ENCODE results near the gene IFNA21. TPM values are rescaled to one million over a fixed set of nuclear protein-coding genes. Genes with fewer than 3 reads are reported as not detected.

IFNA21 gene
- total and polyA plus RNA-seq, 2 of the 4 experiments (the other 2 are of a cell fraction) = not detected

DNA sequence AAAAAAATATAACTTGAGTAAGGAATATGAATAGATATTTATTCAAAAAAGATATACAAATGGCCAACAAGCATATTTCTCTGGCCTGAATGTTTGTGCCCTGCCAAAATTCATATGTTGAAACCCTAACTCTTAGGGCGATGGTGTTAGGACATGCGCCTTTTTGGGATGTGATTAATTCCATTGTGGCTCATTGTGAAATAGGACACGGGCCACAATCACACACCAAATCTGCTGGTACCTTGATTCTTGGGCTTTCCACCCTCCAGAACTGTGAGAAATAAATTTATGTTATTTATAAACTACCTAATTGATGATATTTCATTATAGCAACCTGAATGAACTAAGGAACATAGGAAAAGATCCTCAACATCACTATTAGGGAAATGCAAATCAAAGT is 5.7 kb upstream of the IFNA21 start:
- no peak for ATAC-seq (ENCODE audit: low read depth)
- no peak overlapping the region for H2AK9ac ChIP-seq (replicated peaks; ENCODE audit: low read depth, low read length, poor library complexity)
- H3K4ac ChIP-seq (ENCODE audit: low read depth, low read length) = no peak overlapping the region
- TF ChIP-seq RAD21 (IDR thresholded peaks at IDR 0.05; ENCODE audit: low read length) = no peak
- TF ChIP-seq SMC3 (IDR thresholded peaks at IDR 0.05; ENCODE audit: low read depth, low read length) = no peak
- no peak for TF ChIP-seq MAZ (IDR thresholded peaks at IDR 0.05; ENCODE audit: borderline replicate concordance, low read depth, low read length)
- no peak for TF ChIP-seq RFX5 (IDR thresholded peaks at IDR 0.05; ENCODE audit: low read depth, low read length)
- no peak for TF ChIP-seq MAFK (IDR thresholded peaks at IDR 0.05; ENCODE audit: low read depth, low read length)
- TF ChIP-seq RCOR1 (IDR thresholded peaks at IDR 0.05; ENCODE audit: insufficient replicate concordance, low read length) = no peak
- TF ChIP-seq, protein P1, sequence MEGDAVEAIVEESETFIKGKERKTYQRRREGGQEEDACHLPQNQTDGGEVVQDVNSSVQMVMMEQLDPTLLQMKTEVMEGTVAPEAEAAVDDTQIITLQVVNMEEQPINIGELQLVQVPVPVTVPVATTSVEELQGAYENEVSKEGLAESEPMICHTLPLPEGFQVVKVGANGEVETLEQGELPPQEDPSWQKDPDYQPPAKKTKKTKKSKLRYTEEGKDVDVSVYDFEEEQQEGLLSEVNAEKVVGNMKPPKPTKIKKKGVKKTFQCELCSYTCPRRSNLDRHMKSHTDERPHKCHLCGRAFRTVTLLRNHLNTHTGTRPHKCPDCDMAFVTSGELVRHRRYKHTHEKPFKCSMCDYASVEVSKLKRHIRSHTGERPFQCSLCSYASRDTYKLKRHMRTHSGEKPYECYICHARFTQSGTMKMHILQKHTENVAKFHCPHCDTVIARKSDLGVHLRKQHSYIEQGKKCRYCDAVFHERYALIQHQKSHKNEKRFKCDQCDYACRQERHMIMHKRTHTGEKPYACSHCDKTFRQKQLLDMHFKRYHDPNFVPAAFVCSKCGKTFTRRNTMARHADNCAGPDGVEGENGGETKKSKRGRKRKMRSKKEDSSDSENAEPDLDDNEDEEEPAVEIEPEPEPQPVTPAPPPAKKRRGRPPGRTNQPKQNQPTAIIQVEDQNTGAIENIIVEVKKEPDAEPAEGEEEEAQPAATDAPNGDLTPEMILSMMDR (conservative IDR thresholded peaks at IDR 0.05; ENCODE audit: low read depth, low read length) = no peak
- TF ChIP-seq CEBPB (IDR thresholded peaks at IDR 0.05; ENCODE audit: low read depth, low read length) = no peak
- TF ChIP-seq, protein P2, sequence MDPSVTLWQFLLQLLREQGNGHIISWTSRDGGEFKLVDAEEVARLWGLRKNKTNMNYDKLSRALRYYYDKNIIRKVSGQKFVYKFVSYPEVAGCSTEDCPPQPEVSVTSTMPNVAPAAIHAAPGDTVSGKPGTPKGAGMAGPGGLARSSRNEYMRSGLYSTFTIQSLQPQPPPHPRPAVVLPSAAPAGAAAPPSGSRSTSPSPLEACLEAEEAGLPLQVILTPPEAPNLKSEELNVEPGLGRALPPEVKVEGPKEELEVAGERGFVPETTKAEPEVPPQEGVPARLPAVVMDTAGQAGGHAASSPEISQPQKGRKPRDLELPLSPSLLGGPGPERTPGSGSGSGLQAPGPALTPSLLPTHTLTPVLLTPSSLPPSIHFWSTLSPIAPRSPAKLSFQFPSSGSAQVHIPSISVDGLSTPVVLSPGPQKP (IDR thresholded peaks at IDR 0.05; ENCODE audit: borderline replicate concordance, low read depth, low read length) = no peak
- TF ChIP-seq CHD1 (IDR thresholded peaks at IDR 0.05; ENCODE audit: low read depth, low read length) = no peak
- no peak overlapping the region for H4K5ac ChIP-seq (ENCODE audit: low read depth, low read length)
- no peaks in the 10 kb centered on the region for H3K4me1 ChIP-seq (ENCODE audit: control insufficient read depth, insufficient read depth, low read length)
- no peak overlapping the region for H3K23ac ChIP-seq (ENCODE audit: low read depth, low read length)
- no peak overlapping the region for H2AK5ac ChIP-seq (ENCODE audit: low read depth, low read length)
- no peak overlapping the region for H3K4me2 ChIP-seq (ENCODE audit: low read depth, low read length)
- no peak overlapping the region for H2BK120ac ChIP-seq (ENCODE audit: low read depth, low read length)
- H3K9me1 ChIP-seq (ENCODE audit: insufficient read depth, low read length) = no peaks in the 10 kb centered on the region
- H2AFZ ChIP-seq (replicated peaks; ENCODE audit: low read length, poor library complexity) = no peak overlapping the region
- CTCF ChIA-PET = no interaction called here
- H4K91ac ChIP-seq (ENCODE audit: insufficient read depth, low read depth, low read length) = no peak overlapping the region
- no peaks in the 10 kb centered on the region for H3K9me3 ChIP-seq (ENCODE audit: control insufficient read depth, insufficient read depth, low read length)
- no peak overlapping the region for H2BK20ac ChIP-seq (ENCODE audit: low read depth, low read length)
- intact Hi-C loops (cut with micrococcal nuclease) (no loop called here), in situ Hi-C loops (cut with MboI; ENCODE audit: low sequenced_read_pairs) (no loop called here), dilution Hi-C loops (cut with HindIII; ENCODE audit: low sequenced_read_pairs, unreplicated experiment) (no loop called here)
- no peak overlapping the region for H3K18ac ChIP-seq (ENCODE audit: low read depth, low read length)
- DNase-seq = no peak
- H2BK5ac ChIP-seq (ENCODE audit: low read depth, low read length, poor library complexity, severe bottlenecking) = no peak overlapping the region
- H3K27me3 ChIP-seq (ENCODE audit: control insufficient read depth, insufficient read depth, low read length) = no peaks in the 10 kb centered on the region
- no peak overlapping the region for H3K4me3 ChIP-seq (ENCODE audit: insufficient read depth, low read depth, low read length)
- H3K56ac ChIP-seq (ENCODE audit: extremely low read depth, insufficient read depth, low read length) = no peak overlapping the region
- POLR2A ChIA-PET (ENCODE audit: unreplicated experiment) = no interaction called here
- WGBS, 2 experiments (ENCODE audit: extremely low coverage in 2 of 2, insufficient read length in 1 of 2) = no CpG with 5 or more reads among the region's 3 CpGs
- no peaks in the 10 kb centered on the region for H3K79me1 ChIP-seq (ENCODE audit: low read depth in 1 of 2, low read length in 2 of 2)
- H3K14ac ChIP-seq (replicated peaks; ENCODE audit: low read depth, low read length) = no peak overlapping the region
- H3K36me3 ChIP-seq (ENCODE audit: control insufficient read depth, insufficient read depth, low read length) = no peaks in the 10 kb centered on the region
- H4K8ac ChIP-seq (ENCODE audit: low read depth in 2 of 2, low read length in 2 of 2) = no peak overlapping the region
- no peak overlapping the region for H3K27ac ChIP-seq (ENCODE audit: insufficient read depth, low read length)
- no peak overlapping the region for H3K9ac ChIP-seq (ENCODE audit: low read depth, low read length)
- no peak overlapping the region for H2BK15ac ChIP-seq (ENCODE audit: low read depth, low read length)
- H4K20me1 ChIP-seq (ENCODE audit: insufficient read depth, low read length) = no peaks in the 10 kb centered on the region
- no TSS peak for BruUV-seq (replicated peaks)
